ENCODE measurements around the gene LAMA4. TPM values are rescaled to one million over a fixed set of nuclear protein-coding genes. Genes with fewer than 3 reads are reported as not detected.

The LAMA4 gene
- total and polyA plus RNA-seq, 7 experiments from 2014 or later: not detected

- POLR2A ChIA-PET: no interaction called here
- DNase-seq (no peak), ATAC-seq (no peak)
- Mint-ChIP-seq H3K4me3 (no peak overlapping the region), H3K27me3 (peaks cover 0 to 37% (median 0%) of the 10 kb centered on the region in 5 donors), H3K4me1 (peaks cover 0 to 2% (median 0%) of the 10 kb centered on the region in 7 donors), H3K27ac (no peak overlapping the region), H3K9me3 (peaks cover 0 to 2% (median 0%) of the 10 kb centered on the region in 11 donors), H3K36me3 (no peaks in the 10 kb centered on the region)
- Histone ChIP-seq H3K27me3 (ENCODE audit: control insufficient read depth in 2 of 2, insufficient read depth in 2 of 2, low read length in 2 of 2) (no peaks in the 10 kb centered on the region), H3K27ac (ENCODE audit: low read depth, low read length) (no peak overlapping the region), H3K4me1 (ENCODE audit: control insufficient read depth in 2 of 2, insufficient read depth in 2 of 2, low read length in 2 of 2) (no peaks in the 10 kb centered on the region), H3K36me3 (ENCODE audit: control insufficient read depth in 2 of 3, insufficient read depth in 3 of 3, low read length in 3 of 3) (no peaks in the 10 kb centered on the region), H3K9me3 (ENCODE audit: control insufficient read depth in 2 of 3, low read length in 3 of 3) (no peaks in the 10 kb centered on the region), H3K4me3 (ENCODE audit: low read length) (no peak overlapping the region)
- intact Hi-C loops (cut with micrococcal nuclease): no loop called here
- CTCF ChIA-PET: no interaction called here
Observed at GRCh38 chr6:112266331-112266730, 12.0 kb upstream of the LAMA4 start.

GRCh38 chr6:112259337-112259675 is 4.9 kb upstream of the LAMA4 start:
- Histone ChIP-seq H3K4me3 (ENCODE audit: low read length) (no peak overlapping the region), H3K27ac (ENCODE audit: low read depth, low read length) (no peak overlapping the region), H3K27me3 (ENCODE audit: control insufficient read depth in 2 of 2, insufficient read depth in 2 of 2, low read length in 2 of 2) (no peaks in the 10 kb centered on the region), H3K4me1 (ENCODE audit: control insufficient read depth in 2 of 2, insufficient read depth in 2 of 2, low read length in 2 of 2) (no peaks in the 10 kb centered on the region), H3K9me3 (ENCODE audit: control insufficient read depth in 2 of 3, low read length in 3 of 3) (no peaks in the 10 kb centered on the region), H3K36me3 (ENCODE audit: control insufficient read depth in 2 of 3, insufficient read depth in 3 of 3, low read length in 3 of 3) (no peaks in the 10 kb centered on the region)
- intact Hi-C loops (cut with micrococcal nuclease): no loop called here
- no peak overlapping the region for H3K27ac Mint-ChIP-seq
- DNase-seq: no peak
- no peak overlapping the region for H3K4me3 Mint-ChIP-seq
- no peaks in the 10 kb centered on the region for H3K9me3 Mint-ChIP-seq
- peaks cover 19 to 53% (median 21%) of the 10 kb centered on the region in 5 donors for H3K27me3 Mint-ChIP-seq
- POLR2A ChIA-PET: no interaction called here
- CTCF ChIA-PET: no interaction called here
- H3K36me3 Mint-ChIP-seq: no peaks in the 10 kb centered on the region
- no peak for ATAC-seq
- peaks cover 3 to 8% (median 4%) of the 10 kb centered on the region in 7 donors for H3K4me1 Mint-ChIP-seq

DNA sequence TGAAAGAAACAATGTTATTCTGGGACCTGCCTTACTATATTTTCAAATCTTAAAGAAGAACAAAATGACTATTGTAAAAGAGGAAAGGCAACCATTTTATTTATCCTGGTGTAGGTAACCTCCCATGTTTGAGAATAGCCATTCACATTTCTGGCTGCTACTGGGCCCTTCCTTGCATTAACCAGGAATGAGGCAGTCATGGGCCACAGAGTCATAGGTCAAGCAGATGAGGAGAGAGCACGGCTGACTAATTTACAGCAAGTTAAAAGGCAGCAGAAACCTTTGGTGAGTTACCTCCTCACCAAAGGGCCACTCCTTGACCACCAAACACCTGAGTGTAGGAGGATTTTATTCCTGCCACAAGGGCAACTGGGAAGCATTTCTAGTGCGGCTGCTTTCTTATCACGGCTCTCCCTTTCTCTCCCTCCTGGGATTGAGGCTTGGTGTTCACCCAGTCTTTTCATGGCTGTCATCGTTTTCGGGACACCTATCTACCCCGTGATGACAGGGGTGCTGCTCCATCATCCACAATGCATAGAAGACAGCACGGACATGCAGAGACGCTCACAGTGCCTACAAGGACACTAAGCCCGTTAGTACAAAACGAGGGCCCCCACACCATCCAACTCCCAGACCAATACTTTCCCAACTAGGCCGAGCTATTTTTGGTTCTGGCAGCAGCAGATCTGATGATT is 4.4 kb upstream of the LAMA4 start:
- intact Hi-C loops (cut with micrococcal nuclease): no loop called here
- ATAC-seq (no peak), DNase-seq (no peak)
- POLR2A ChIA-PET: no interaction called here
- peaks cover 24 to 56% (median 26%) of the 10 kb centered on the region in 5 donors for H3K27me3 Mint-ChIP-seq
- no peak overlapping the region for H3K4me3 Mint-ChIP-seq
- H3K36me3 Mint-ChIP-seq: no peaks in the 10 kb centered on the region
- no peak overlapping the region for H3K4me3 ChIP-seq (ENCODE audit: low read length)
- peaks cover 7 to 14% (median 9%) of the 10 kb centered on the region in 7 donors for H3K4me1 Mint-ChIP-seq
- no peaks in the 10 kb centered on the region for H3K9me3 Mint-ChIP-seq
- CTCF ChIA-PET: no interaction called here
- no peaks in the 10 kb centered on the region for H3K9me3 ChIP-seq (ENCODE audit: control insufficient read depth in 2 of 3, low read length in 3 of 3)
- no peaks in the 10 kb centered on the region for H3K4me1 ChIP-seq (ENCODE audit: control insufficient read depth in 2 of 2, insufficient read depth in 2 of 2, low read length in 2 of 2)
- no peak overlapping the region for H3K27ac Mint-ChIP-seq
- H3K36me3 ChIP-seq (ENCODE audit: control insufficient read depth in 2 of 3, insufficient read depth in 3 of 3, low read length in 3 of 3): no peaks in the 10 kb centered on the region
- no peak overlapping the region for H3K27ac ChIP-seq (ENCODE audit: low read depth, low read length)
- no peaks in the 10 kb centered on the region for H3K27me3 ChIP-seq (ENCODE audit: control insufficient read depth in 2 of 2, insufficient read depth in 2 of 2, low read length in 2 of 2)

- Mint-ChIP-seq H3K4me1 (peaks cover 12 to 19% (median 16%) of the 10 kb centered on the region in 7 donors), H3K36me3 (no peaks in the 10 kb centered on the region), H3K9me3 (no peaks in the 10 kb centered on the region), H3K4me3 (no peak overlapping the region), H3K27ac (no peak overlapping the region), H3K27me3 (peaks cover 33 to 59% (median 35%) of the 10 kb centered on the region in 5 donors)
- intact Hi-C loops (cut with micrococcal nuclease): no loop called here
- Histone ChIP-seq H3K36me3 (ENCODE audit: control insufficient read depth in 2 of 3, insufficient read depth in 3 of 3, low read length in 3 of 3) (no peaks in the 10 kb centered on the region), H3K4me1 (ENCODE audit: control insufficient read depth in 2 of 2, insufficient read depth in 2 of 2, low read length in 2 of 2) (no peaks in the 10 kb centered on the region), H3K27ac (ENCODE audit: low read depth, low read length) (no peak overlapping the region), H3K4me3 (ENCODE audit: low read length) (no peak overlapping the region), H3K9me3 (ENCODE audit: control insufficient read depth in 2 of 3, low read length in 3 of 3) (no peaks in the 10 kb centered on the region), H3K27me3 (ENCODE audit: control insufficient read depth in 2 of 2, insufficient read depth in 2 of 2, low read length in 2 of 2) (no peaks in the 10 kb centered on the region)
- DNase-seq: no peak
- POLR2A ChIA-PET: no interaction called here
- CTCF ChIA-PET: no interaction called here
- ATAC-seq: no peak
Observed at GRCh38 chr6:112257178-112257855, 3.0 kb upstream of the LAMA4 start.

DNA sequence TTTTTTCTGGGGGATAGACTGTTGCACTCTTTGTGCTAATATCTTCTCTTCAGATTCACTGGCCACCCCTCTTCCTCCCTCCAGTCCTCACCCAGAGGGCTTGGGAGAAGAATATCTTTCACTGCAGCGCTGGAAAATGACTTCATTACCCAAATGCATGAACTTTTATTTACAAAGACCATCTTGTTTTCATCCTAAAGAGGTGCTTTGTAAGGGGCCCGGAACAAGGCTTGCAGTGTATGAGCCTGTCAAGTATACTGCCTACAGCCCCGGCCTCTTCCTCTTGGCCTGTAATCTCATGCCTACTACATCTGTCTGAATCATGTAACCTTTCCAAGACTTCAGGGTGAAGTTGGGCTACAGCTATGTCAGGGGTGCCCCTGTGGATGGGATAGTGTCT is 554 bp upstream of the LAMA4 start:
- Histone ChIP-seq H3K4me1 (ENCODE audit: control insufficient read depth in 2 of 2, insufficient read depth in 2 of 2, low read length in 2 of 2) (no peaks in the 10 kb centered on the region), H3K36me3 (ENCODE audit: control insufficient read depth in 2 of 3, insufficient read depth in 3 of 3, low read length in 3 of 3) (no peaks in the 10 kb centered on the region), H3K27me3 (ENCODE audit: control insufficient read depth in 2 of 2, insufficient read depth in 2 of 2, low read length in 2 of 2) (no peaks in the 10 kb centered on the region), H3K4me3 (ENCODE audit: low read length) (no peak overlapping the region), H3K27ac (ENCODE audit: low read depth, low read length) (no peak overlapping the region), H3K9me3 (ENCODE audit: control insufficient read depth in 2 of 3, low read length in 3 of 3) (no peaks in the 10 kb centered on the region)
- Mint-ChIP-seq H3K27me3 (peaks cover 36 to 76% (median 43%) of the 10 kb centered on the region in 5 donors), H3K4me3 (peak overlapping the region in 5 of 10 donors; percentile 77 to 90 (median 80)), H3K36me3 (no peaks in the 10 kb centered on the region), H3K27ac (no peak overlapping the region), H3K9me3 (no peaks in the 10 kb centered on the region), H3K4me1 (peaks cover 12 to 19% (median 16%) of the 10 kb centered on the region in 7 donors)
- CTCF ChIA-PET: no interaction called here
- POLR2A ChIA-PET: no interaction called here
- ATAC-seq (no peak), DNase-seq (no peak)
- intact Hi-C loops (cut with micrococcal nuclease): no loop called here

GRCh38 chr6:112253498-112253840 is 898 bp downstream of the LAMA4 start:
- no peak for DNase-seq
- peak overlapping the region; percentile 73 to 90 (median 80) for H3K4me3 Mint-ChIP-seq
- no peaks in the 10 kb centered on the region for H3K9me3 Mint-ChIP-seq
- Histone ChIP-seq H3K9me3 (ENCODE audit: control insufficient read depth in 2 of 3, low read length in 3 of 3) (no peaks in the 10 kb centered on the region), H3K27me3 (ENCODE audit: control insufficient read depth in 2 of 2, insufficient read depth in 2 of 2, low read length in 2 of 2) (no peaks in the 10 kb centered on the region), H3K4me3 (ENCODE audit: low read length) (peak overlapping the region; percentile 43), H3K36me3 (ENCODE audit: control insufficient read depth in 2 of 3, insufficient read depth in 3 of 3, low read length in 3 of 3) (no peaks in the 10 kb centered on the region), H3K27ac (ENCODE audit: low read depth, low read length) (no peak overlapping the region), H3K4me1 (ENCODE audit: control insufficient read depth in 2 of 2, insufficient read depth in 2 of 2, low read length in 2 of 2) (no peaks in the 10 kb centered on the region)
- H3K27me3 Mint-ChIP-seq: peaks cover 36 to 79% (median 50%) of the 10 kb centered on the region in 5 donors
- intact Hi-C loops (cut with micrococcal nuclease): no loop called here
- peak; percentile 26 for ATAC-seq
- H3K27ac Mint-ChIP-seq: no peak overlapping the region
- no peaks in the 10 kb centered on the region for H3K36me3 Mint-ChIP-seq
- CTCF ChIA-PET: no interaction called here
- POLR2A ChIA-PET: no interaction called here
- peaks cover 12 to 19% (median 16%) of the 10 kb centered on the region in 7 donors for H3K4me1 Mint-ChIP-seq
